GM23338 (cell line): ENCODE data around the gene RNASEH2A.

Experiments
- CREB1 ChIP-seq: fragments of 250-450 bp; sonication (Bioruptor Pico); IDR thresholded peaks from 2 replicates; pipeline ENCODE4 v1.5.0; 2020; ENCODE audit warnings: low read depth, mild to moderate bottlenecking, moderate library complexity
- CTCF ChIP-seq, 2 experiments: fragments of 200-600 bp in 1 of 2; sonication (generic) in 1 of 2; conservative IDR thresholded peaks; 2 replicates each; pipeline versions ENCODE4 v1.5.1 to v1.6.1; 2016 to 2017; ENCODE audit warnings: antibody characterized with exemption in 2 of 2, low read depth in 2 of 2, mild to moderate bottlenecking in 2 of 2, moderate library complexity in 1 of 2
- EZH2 ChIP-seq: fragments of 200-600 bp; sonication (generic); IDR thresholded peaks from one replicate; pipeline ENCODE4 v1.8.0; 2017; ENCODE audit warnings: antibody characterized with exemption, mild to moderate bottlenecking, low read depth; ENCODE audit not compliant: unreplicated experiment
- EZH2phosphoT487 ChIP-seq: fragments of 200-600 bp; sonication (generic); IDR thresholded peaks from one replicate; pipeline ENCODE4 v1.8.1; 2018; ENCODE audit warnings: antibody characterized with exemption; ENCODE audit not compliant: unreplicated experiment
- JUNB ChIP-seq: IDR thresholded peaks from one replicate; pipeline ENCODE4 v1.6.1; 2016; ENCODE audit warnings: antibody characterized with exemption; ENCODE audit not compliant: unreplicated experiment
- POLR2AphosphoS5 ChIP-seq: IDR thresholded peaks from 2 replicates; pipeline ENCODE4 v1.6.1; 2016; ENCODE audit warnings: antibody characterized with exemption, low read depth
- REST ChIP-seq: IDR thresholded peaks from one replicate; pipeline ENCODE4 v1.6.1; 2018; ENCODE audit warnings: antibody characterized with exemption; ENCODE audit not compliant: unreplicated experiment
- STAT1 ChIP-seq: IDR thresholded peaks from one replicate; pipeline ENCODE4 v1.6.1; 2016; ENCODE audit warnings: antibody characterized with exemption; ENCODE audit not compliant: unreplicated experiment
- ZNF331 ChIP-seq: fragments of 250-450 bp; sonication (Bioruptor Pico); IDR thresholded peaks from 2 replicates; pipeline ENCODE4 v1.5.0; 2020; ENCODE audit warnings: low read depth, mild to moderate bottlenecking, moderate library complexity

GRCh38 chr19:12782174-12782423 is 24.3 kb upstream of the RNASEH2A start:
- no peak for TF ChIP-seq EZH2
- TF ChIP-seq CTCF (conservative IDR thresholded peaks at IDR 0.05; ENCODE audit: low read depth in 2 of 2), result no peak
- TF ChIP-seq REST, result no peak
- no peak for TF ChIP-seq POLR2AphosphoS5
- TF ChIP-seq CREB1 (CRISPR knock-in tag), result no peak
- TF ChIP-seq STAT1, result no peak
- TF ChIP-seq EZH2phosphoT487, result no peak
- TF ChIP-seq JUNB, result no peak
- no peak for TF ChIP-seq ZNF331 (CRISPR knock-in tag)
